ENCODE results near the gene RIPK4. TPM values are rescaled to one million over a fixed set of nuclear protein-coding genes. Genes with fewer than 3 reads are reported as not detected.
"Not testable (repeated sequence)": the region's sequence is repeated elsewhere in the genome, so short reads cannot be mapped to it uniquely, and the experiment has no call there.

RIPK4 gene
- total RNA-seq, 2 experiments from 2014 or later, result 0.65 to 0.76 TPM

- ChIA-PET CTCF (no interaction called here), POLR2A (no interaction called here)
- Mint-ChIP-seq H3K27ac (no peak overlapping the region), H3K27me3 (peaks cover 1% of the 10 kb centered on the region), H3K36me3 (ENCODE audit: low read depth) (no peaks in the 10 kb centered on the region), H3K9me3 (no peaks in the 10 kb centered on the region), H3K4me3 (no peak overlapping the region), H3K4me1 (ENCODE audit: low read depth) (no peaks in the 10 kb centered on the region)
- TF ChIP-seq, protein P1, sequence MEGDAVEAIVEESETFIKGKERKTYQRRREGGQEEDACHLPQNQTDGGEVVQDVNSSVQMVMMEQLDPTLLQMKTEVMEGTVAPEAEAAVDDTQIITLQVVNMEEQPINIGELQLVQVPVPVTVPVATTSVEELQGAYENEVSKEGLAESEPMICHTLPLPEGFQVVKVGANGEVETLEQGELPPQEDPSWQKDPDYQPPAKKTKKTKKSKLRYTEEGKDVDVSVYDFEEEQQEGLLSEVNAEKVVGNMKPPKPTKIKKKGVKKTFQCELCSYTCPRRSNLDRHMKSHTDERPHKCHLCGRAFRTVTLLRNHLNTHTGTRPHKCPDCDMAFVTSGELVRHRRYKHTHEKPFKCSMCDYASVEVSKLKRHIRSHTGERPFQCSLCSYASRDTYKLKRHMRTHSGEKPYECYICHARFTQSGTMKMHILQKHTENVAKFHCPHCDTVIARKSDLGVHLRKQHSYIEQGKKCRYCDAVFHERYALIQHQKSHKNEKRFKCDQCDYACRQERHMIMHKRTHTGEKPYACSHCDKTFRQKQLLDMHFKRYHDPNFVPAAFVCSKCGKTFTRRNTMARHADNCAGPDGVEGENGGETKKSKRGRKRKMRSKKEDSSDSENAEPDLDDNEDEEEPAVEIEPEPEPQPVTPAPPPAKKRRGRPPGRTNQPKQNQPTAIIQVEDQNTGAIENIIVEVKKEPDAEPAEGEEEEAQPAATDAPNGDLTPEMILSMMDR (IDR thresholded peaks at IDR 0.05), result no peak
- ATAC-seq, result no peak
- intact Hi-C loops (cut with micrococcal nuclease), result no loop called here
- no peak for DNase-seq
These were observed 68.8 kb downstream of the RIPK4 start for GRCh38 chr21:41698071-41698470.

DNA sequence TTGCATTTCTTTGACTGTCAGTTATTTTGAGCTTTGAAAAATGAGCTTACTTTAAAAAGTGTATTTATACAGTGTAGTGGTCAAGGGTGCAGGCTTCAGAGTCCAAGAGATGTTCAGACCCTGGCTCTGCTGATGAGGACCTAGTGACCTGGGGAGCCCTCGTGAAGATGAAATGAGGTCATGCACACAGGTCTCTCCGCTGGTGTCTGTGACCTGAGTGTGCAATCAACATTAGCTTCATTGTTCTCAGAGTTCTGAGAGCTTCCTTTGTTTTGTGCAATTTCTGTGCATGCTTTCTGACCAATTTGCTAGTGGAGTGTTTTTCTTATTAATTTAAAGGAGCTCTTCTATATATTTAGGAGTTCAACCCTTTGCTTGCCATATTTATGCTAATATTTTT, 71.3 kb downstream of the RIPK4 start:
- Mint-ChIP-seq H3K4me3 (no peak overlapping the region), H3K27me3 (peaks cover 6% of the 10 kb centered on the region), H3K36me3 (ENCODE audit: low read depth) (no peaks in the 10 kb centered on the region), H3K9me3 (no peaks in the 10 kb centered on the region), H3K27ac (no peak overlapping the region), H3K4me1 (ENCODE audit: low read depth) (no peaks in the 10 kb centered on the region)
- TF ChIP-seq, protein P1 (IDR thresholded peaks at IDR 0.05), result no peak
- CTCF ChIA-PET, result no interaction called here
- ATAC-seq, result no peak
- POLR2A ChIA-PET, result no interaction called here
- intact Hi-C loops (cut with micrococcal nuclease), result no loop called here
- no peak for DNase-seq

GRCh38 chr21:41694042-41694441, 72.8 kb downstream of the RIPK4 start:
- H3K27me3 Mint-ChIP-seq; intact Hi-C loops (cut with micrococcal nuclease); POLR2A ChIA-PET: not testable (repeated sequence)

DNA sequence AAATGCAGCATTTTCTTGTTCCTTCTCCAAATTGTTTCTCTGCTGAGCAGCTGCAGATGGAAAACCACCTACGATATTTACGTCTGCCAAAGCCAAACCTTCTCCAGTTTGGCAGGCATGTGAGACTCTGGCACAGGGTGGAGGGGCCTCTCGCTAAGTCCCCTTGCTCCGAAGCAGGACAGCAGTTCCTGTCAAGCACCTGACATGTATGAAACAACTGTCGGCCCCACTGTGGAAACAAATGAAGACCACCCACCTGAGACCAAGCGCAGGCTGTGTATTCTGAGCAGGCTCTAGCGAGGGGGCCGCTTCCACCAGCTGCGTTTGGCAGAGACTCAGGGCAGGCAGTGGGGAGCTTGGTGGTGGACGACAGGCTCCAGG, 74.7 kb downstream of the RIPK4 start:
- H3K4me1 Mint-ChIP-seq (ENCODE audit: low read depth), result no peaks in the 10 kb centered on the region
- DNase-seq (no peak), ATAC-seq (no peak)
- H3K36me3 Mint-ChIP-seq (ENCODE audit: low read depth), result no peaks in the 10 kb centered on the region
- peaks cover 5% of the 10 kb centered on the region for H3K27me3 Mint-ChIP-seq
- ChIA-PET POLR2A (no interaction called here), CTCF (no interaction called here)
- TF ChIP-seq, protein P1 (IDR thresholded peaks at IDR 0.05), result no peak
- no peaks in the 10 kb centered on the region for H3K9me3 Mint-ChIP-seq
- intact Hi-C loops (cut with micrococcal nuclease), result no loop called here
- no peak overlapping the region for H3K27ac Mint-ChIP-seq
- H3K4me3 Mint-ChIP-seq, result no peak overlapping the region

More at GRCh38 chr21:41694042-41694441, 72.8 kb downstream of the RIPK4 start:
- DNase-seq; CTCF ChIA-PET; H3K4me1 Mint-ChIP-seq (ENCODE audit: low read depth); ATAC-seq; H3K4me3 Mint-ChIP-seq; H3K27ac Mint-ChIP-seq; H3K36me3 Mint-ChIP-seq (ENCODE audit: low read depth); H3K9me3 Mint-ChIP-seq: not testable (repeated sequence)

DNA sequence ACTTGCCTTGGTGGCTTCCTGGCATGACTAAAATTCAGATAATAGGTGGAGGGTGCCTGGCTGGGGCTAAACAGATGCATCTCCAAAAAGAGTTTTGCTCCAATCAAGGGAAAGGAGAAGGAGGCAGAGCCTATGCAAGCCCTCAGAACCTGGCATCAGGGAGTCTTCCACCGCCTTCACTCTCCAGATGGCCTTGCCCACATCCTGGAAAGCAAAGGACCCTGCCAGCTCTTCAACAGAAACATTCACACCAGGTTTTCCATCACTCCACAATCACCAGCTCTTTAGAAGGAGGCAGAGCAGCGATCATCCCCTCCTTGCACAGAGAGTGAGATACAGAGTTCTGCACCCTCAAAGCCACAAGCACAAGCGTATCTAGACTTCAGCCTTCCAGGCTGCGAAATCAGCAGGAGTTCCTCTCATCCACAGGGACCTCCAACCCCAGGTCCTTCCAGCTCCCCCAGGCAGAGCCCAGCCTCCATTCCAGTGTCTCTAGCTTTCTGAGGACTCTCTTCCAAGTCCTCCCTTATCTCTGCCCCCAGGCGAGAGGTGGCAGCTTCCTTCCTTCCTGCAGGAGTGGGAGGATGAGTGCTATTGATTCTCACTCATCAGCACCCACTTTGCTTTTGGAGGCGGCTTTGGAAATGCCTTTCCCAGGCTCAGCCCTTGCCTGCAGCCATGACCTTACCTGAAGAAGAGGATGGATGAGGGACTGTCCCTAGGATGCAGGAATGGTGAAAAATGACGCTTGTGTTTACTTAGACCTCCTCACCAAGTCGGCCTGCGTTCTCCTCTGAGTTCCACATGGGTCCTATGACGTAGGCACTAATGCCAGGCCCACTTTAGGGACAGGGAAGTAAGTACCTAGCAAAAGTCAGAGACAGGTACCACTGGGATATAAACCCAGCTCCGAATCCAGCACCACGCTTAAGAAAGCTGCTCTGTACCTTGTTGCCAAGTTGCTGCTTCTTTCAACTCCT, 75.4 kb downstream of the RIPK4 start:
- intact Hi-C loops (cut with micrococcal nuclease), result no loop called here
- ChIA-PET POLR2A (interaction anchor here (0.6 kb wide), 1 partner anchor 163 kb away, joined by 3 read pairs; no protein-coding TSS in a partner anchor), CTCF (no interaction called here)
- TF ChIP-seq, protein P1 (IDR thresholded peaks at IDR 0.05), result no peak
- no peak overlapping the region for H3K27ac Mint-ChIP-seq
- no peak overlapping the region for H3K4me3 Mint-ChIP-seq
- no peaks in the 10 kb centered on the region for H3K36me3 Mint-ChIP-seq (ENCODE audit: low read depth)
- H3K4me1 Mint-ChIP-seq (ENCODE audit: low read depth), result no peaks in the 10 kb centered on the region
- no peaks in the 10 kb centered on the region for H3K9me3 Mint-ChIP-seq
- ATAC-seq (no peak), DNase-seq (no peak)
- peaks cover 5% of the 10 kb centered on the region for H3K27me3 Mint-ChIP-seq

Small RNA genes lying within 50 kb of the gene (microRNA-seq; reads per million reads assigned to microRNA genes)
- gene MIR6814 (ENCODE audit: borderline microRNAs expressed, borderline replicate concordance), result not detected

Other genes starting within 250 kb of the RIPK4 start
- gene PRDM15, start 112.3 kb upstream of the RIPK4 start, total RNA-seq, result 10 to 100 TPM; 13.2 to 14.5 TPM
- gene C2CD2, start 187.0 kb upstream of the RIPK4 start, total RNA-seq, result 1 to 10 TPM; 6.2 to 7.1 TPM
- 10 to 100 TPM; 29.6 to 29.7 TPM for gene ZBTB21, start 243.3 kb upstream of the RIPK4 start, total RNA-seq

All from activated CD8-positive, alpha-beta T cell treated with anti-CD3 and anti-CD28 coated beads for 36 hours (primary cell).